Measurements from ENCODE around the gene PRSS56.
"Not testable (repeated sequence)": the region's sequence is repeated elsewhere in the genome, so short reads cannot be mapped to it uniquely, and the experiment has no call there.

Gene PRSS56

DNA sequence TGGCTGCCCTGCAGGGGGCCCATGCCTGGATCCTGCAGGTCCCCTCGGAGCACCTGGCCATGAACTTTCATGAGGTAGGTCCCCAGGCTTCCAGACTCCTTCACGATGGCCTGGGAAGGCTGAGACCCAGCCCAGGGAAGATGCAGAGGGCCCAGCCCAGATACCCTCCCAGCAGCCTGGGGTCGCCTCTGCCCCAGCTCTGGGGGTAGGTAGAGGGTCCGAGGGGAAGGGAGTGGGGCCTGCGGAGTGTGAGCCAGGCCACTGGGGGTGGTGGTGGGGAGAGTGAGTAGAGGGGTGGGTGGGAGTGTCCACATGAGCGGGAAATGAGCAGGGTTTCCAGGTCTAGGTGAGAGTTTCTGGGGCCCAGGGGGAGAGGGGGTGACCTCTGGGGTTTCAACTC is 4.6 kb downstream of the PRSS56 start:
- no peak for DNase-seq (ENCODE audit: low read depth in 1 of 2, low spot score in 1 of 2)

DNA sequence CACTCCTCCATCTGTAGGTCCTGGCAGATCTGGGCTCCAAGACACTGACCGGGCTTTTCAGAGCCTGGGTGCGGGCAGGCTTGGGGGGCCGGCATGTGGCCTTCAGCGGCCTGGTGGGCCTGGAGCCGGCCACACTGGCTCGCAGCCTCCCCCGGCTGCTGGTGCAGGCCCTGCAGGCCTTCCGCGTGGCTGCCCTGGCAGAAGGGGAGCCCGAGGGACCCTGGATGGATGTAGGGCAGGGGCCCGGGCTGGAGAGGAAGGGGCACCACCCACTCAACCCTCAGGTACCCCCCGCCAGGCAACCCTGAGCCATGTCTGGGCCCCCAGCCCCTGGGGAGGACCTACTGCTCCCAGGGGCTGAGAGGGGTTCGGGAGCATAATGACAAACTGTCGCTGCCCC is 5.0 kb downstream of the PRSS56 start:
- no peak for DNase-seq (ENCODE audit: low read depth in 1 of 2, low spot score in 1 of 2)

DNA sequence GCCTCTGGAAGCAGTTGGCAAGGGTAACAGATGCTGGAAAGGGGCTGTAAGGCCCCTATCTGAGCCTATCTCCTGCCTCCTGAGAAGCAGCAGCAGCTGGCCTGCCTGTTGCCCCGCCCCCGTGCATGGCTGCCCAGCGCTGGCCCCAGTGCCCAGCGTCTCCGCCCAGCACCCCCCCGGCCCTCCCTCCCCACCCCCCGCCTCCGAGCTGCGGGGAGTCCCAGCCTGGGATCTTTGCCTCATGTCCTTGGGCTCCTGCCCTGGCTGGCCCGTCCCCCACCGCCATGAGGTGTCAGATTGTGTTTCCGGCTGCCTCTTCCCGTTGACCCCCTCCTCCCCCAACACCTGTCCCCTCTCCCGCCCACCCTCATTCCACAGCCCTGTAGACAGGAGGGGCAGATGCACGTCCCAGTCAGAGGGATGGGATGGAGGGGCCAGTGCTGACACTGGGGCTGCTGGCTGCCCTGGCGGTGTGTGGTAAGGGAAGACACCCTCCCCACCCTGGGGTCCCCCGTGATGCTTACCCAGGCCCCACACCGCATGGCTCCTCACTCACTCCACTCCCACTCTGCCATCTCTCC is 5.7 kb downstream of the PRSS56 start, which contains the start of gene CHRND:
CHRND (plus strand) TSS at position 370 of the 581 bp plus-strand sequence; CDS start at position 426, 56 bp downstream.
- DNase-seq (ENCODE audit: low read depth in 1 of 2, low spot score in 1 of 2), result no peak

GRCh38 chr2:232526372-232526941 is 6.3 kb downstream of the PRSS56 start:
- DNase-seq (ENCODE audit: low read depth in 1 of 2, low spot score in 1 of 2), result no peak

GRCh38 chr2:232527905-232528470 is 7.8 kb downstream of the PRSS56 start:
- no peak for DNase-seq (ENCODE audit: low read depth in 1 of 2, low spot score in 1 of 2)

GRCh38 chr2:232528746-232529460 is 8.7 kb downstream of the PRSS56 start:
- DNase-seq (ENCODE audit: low read depth in 1 of 2, low spot score in 1 of 2), result no peak

DNA sequence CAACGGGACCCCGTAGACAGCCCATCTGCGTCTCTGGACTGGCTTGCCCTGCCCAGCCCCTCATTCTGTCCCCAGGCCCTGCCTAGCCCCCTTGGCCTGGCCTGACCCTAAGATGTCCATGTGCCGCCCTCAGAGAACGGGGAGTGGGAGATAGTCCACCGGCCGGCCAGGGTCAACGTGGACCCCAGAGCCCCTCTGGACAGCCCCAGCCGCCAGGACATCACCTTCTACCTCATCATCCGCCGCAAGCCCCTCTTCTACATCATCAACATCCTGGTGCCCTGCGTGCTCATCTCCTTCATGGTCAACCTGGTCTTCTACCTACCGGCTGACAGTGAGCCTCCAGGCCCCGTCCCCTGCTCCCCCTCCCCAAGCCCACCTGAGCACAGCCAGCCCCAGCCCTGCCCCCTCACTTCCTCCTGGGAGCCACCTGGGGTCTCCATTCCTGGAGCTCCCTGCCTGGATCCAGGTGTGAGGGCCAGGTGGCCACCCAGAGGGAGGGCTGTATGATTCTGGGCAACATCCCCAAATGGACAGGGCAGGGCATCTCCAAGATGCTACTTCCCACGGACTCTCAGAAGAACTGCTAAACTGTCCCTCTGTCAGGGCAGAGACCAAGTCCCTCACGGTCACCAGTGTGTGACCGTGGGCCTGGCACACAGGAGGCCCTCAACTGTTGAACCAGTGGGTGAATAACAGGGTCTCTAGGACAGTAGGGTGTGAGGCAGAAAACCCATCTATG is 9.8 kb downstream of the PRSS56 start:
- DNase-seq (ENCODE audit: low read depth in 1 of 2, low spot score in 1 of 2), result no peak

DNA sequence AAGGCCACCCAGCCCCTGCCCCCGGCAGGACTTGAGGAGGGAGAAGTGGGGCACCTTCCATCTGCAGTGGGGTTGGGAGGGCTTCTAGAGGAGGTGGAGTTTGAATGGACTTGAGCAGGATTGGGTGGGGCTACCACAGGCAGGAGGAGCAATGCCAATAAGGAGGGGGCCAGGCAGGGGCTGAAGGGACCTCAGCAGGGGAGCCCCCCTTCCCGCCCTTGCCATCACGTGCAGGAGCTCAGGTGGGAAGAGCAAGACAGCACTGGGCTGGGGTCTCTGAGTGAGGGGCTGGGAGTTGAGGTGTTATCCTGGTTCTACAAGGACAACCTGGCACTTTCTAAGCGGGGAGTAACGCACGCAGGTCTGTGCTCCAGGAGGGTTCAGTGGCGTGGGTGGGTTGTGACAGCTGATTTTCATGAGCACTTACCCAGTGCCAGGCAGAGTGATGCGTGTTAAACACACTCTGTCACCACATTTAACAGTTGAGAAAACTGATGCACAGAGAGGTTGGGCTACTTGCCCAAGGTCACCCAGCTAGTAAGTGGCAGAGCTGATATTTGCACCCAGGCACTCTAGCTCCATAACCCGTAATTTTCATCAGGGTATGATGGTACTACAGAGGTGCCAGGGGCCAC is 10.6 kb downstream of the PRSS56 start:
- DNase-seq (ENCODE audit: low read depth in 1 of 2, low spot score in 1 of 2), result no peak

- DNase-seq (ENCODE audit: low read depth in 1 of 2, low spot score in 1 of 2), result no peak
Measured at GRCh38 chr2:232532419-232532818, 12.2 kb downstream of the PRSS56 start.

DNA sequence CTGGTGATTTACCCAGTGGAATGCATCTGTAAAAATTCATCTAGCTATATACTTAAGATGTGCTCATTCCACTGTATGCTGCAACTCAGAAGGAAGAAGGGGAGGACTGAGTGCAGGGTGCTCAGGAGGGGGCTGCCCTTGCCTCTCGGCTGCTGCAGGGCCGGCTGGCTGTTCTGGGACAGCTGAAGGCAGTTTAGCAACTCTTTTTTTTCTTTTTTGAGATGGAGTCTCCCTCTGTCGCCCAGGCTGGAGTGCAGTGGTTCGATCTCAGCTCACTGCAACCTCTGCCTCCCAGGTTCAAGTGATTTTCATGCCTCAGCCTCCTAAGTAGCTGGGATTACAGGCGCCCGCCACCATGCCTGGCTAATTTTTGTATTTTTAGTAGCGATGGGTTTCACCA is 12.6 kb downstream of the PRSS56 start:
- DNase-seq (ENCODE audit: low read depth in 1 of 2, low spot score in 1 of 2), result not testable (repeated sequence)

DNA sequence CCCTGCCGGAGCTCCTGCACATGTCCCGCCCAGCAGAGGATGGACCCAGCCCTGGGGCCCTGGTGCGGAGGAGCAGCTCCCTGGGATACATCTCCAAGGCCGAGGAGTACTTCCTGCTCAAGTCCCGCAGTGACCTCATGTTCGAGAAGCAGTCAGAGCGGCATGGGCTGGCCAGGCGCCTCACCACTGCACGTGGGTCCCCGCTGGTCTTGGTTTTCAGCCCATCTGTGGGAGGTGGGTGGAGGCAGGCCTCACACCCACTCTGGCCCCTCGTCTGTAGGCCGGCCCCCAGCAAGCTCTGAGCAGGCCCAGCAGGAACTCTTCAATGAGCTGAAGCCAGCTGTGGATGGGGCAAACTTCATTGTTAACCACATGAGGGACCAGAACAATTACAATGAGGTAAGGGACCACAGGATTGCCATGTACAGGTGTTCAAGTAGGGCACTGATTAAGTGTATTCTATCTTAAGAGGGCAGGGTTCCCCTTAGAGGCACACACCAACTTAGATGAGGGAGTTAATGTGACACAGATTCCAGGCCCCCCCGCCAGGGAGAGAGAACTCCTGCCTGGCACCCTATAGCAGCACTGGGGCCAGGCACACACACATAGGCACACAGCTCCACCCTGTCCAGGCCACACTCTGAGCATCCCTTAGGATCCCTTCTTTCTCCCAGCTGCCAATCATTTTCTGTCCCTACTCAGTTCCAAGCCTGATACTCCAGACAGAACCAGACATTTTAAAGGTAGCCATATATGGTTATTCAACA is 13.9 kb downstream of the PRSS56 start:
- no peak for DNase-seq (ENCODE audit: low read depth in 1 of 2, low spot score in 1 of 2)

- no peak for DNase-seq (ENCODE audit: low read depth in 1 of 2, low spot score in 1 of 2)
Measured at GRCh38 chr2:232534940-232535651, 14.9 kb downstream of the PRSS56 start.

DNA sequence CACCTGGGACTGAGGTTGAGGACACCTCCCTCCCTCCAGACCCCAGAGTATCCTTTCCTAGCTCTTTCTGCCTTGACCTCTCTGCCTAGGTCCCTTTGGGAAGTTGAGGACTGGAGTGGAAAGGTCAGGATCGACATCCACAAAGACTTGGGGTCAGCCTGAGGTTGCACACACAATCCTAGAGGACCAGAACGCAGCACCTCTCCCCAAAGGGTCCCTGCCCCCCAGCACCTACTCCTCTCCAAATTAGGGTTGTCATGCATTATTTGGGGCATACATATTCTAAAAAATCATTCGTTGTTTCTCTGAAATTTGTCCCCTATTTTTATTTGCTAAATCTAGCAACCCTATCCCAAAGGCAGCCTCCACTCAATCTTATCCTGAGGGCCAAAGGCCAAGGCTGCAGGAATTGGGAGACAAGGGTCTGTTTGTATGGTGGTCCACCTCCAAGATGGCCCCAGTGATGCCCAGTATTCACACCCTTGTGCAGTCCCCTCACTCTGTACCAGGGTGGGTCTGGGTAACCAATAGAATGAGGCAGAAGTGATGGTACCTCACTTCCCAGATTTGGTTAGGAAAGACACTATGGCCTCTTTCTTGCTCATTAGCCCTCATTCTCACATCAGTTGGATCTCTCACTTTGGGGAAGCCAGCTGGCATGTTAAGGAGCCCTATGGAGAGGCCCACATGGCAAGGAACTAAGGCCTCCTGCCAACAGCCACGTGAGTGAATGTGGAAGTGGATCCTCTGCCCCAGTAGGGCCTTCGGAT is 15.8 kb downstream of the PRSS56 start:
- DNase-seq (ENCODE audit: low read depth in 1 of 2, low spot score in 1 of 2), result no peak

DNA sequence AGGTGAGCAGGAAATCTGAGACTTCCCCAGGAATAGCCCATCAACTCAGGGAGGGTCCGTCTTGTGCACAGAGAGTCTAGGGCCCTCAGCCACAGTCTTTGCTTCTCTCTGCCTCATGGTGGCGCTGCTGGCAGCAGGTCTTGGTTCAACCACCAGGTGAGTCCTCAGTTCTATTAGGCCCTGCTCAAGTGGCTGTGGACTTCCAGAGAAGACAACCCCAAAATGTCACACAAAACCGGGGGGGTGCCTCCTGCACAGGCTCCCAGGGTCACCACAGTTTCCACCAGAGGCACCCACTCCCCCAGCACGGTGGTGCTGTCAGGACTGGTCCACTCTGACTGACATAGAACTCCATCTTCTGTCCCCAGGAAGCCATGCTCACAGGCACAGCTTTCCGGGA is 16.9 kb downstream of the PRSS56 start:
- no peak for DNase-seq (ENCODE audit: low read depth in 1 of 2, low spot score in 1 of 2)

- DNase-seq (ENCODE audit: low read depth in 1 of 2, low spot score in 1 of 2), result no peak
Measured at GRCh38 chr2:232537499-232537898, 17.3 kb downstream of the PRSS56 start.

DNA sequence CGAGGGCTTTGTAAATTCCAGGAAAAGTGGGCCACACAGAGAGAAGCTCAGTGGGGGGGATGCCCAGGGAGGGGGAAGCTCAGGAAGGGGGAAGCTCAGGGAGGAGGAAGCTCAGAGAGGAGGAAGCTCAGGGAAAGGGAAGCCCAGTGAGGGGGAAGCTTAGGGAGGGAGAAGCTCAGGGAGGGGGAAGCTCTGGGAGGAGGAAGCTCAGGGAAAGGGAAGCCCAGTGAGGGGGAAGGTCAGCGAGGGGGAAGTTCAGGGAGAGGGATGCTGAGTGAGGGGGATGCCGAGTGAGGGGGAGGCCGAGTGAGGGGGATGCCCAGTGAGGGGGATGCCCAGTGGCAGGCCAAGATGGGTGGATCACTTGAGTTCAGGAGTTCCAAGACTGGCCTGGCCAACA is 18.5 kb downstream of the PRSS56 start:
- no peak for DNase-seq (ENCODE audit: low read depth in 1 of 2, low spot score in 1 of 2)

- no peak for DNase-seq (ENCODE audit: low read depth in 1 of 2, low spot score in 1 of 2)
Measured at GRCh38 chr2:232539298-232540231, 19.4 kb downstream of the PRSS56 start, which contains the start of gene CHRNG. Gene CHRNG (plus strand): TSS chr2:232539692. CDS start chr2:232539748, 56 bp downstream.

All from activated CD4-positive, alpha-beta T cell treated with anti-CD3 and anti-CD28 coated beads, Interleukin-2, amount 50 U/mL, for 24 hours (primary cell).